Keratinocyte (primary cell): ENCODE measurements around the gene SDF2.
"Not testable (repeated sequence)": the region's sequence is repeated elsewhere in the genome, so short reads cannot be mapped to it uniquely, and the experiment has no call there.

Experiments
- CTCF ChIP-seq, 3 experiments: IDR thresholded peaks in 1 of 3; conservative IDR thresholded peaks in 1 of 3; optimal IDR thresholded peaks in 1 of 3; 2 replicates in 2 of 3; 3 replicates in 1 of 3; pipeline versions ENCODE3 to v1.5.1; 2011; ENCODE audit warnings: low read length in 3 of 3, mild to moderate bottlenecking in 3 of 3, moderate library complexity in 2 of 3, control low read depth in 1 of 3, inconsistent platforms in 1 of 3; ENCODE audit not compliant: insufficient read depth in 2 of 3; ENCODE audit errors: extremely low read depth in 1 of 3
- EZH2 ChIP-seq: IDR thresholded peaks from one replicate; pipeline ENCODE4 v1.6.1; 2012; ENCODE audit warnings: inconsistent platforms, mild to moderate bottlenecking, low read length, moderate library complexity

- TF ChIP-seq CTCF (optimal IDR thresholded peaks at IDR 0.05 in 1 of 3, IDR thresholded peaks at IDR 0.05 in 1 of 3, conservative IDR thresholded peaks at IDR 0.05 in 1 of 3; ENCODE audit: extremely low read depth in 1 of 3, insufficient read depth in 2 of 3, low read length in 3 of 3); EZH2: not testable (repeated sequence)
Measured at GRCh38 chr17:28658766-28659496, 2.8 kb downstream of the SDF2 start.
